DOHH2 (cell line): ENCODE data around the gene EPB41L4B.

Experiments used
- EZH2phosphoT487 ChIP-seq: fragments of 200-600 bp; sonication (generic); IDR thresholded peaks from 2 replicates; pipeline ENCODE4 v1.6.1; 2017; ENCODE audit warnings: borderline replicate concordance, mild to moderate bottlenecking, antibody characterized with exemption, low read length, moderate library complexity, mixed read lengths
- TF ChIP-seq, protein P1 (sequence below): fragments of 200-600 bp; sonication (generic); IDR thresholded peaks from one replicate; pipeline ENCODE4 v1.5.1; 2014; ENCODE audit warnings: antibody characterized with exemption, mild to moderate bottlenecking, low read depth, low read length; ENCODE audit not compliant: poor library complexity, severe bottlenecking

DNA sequence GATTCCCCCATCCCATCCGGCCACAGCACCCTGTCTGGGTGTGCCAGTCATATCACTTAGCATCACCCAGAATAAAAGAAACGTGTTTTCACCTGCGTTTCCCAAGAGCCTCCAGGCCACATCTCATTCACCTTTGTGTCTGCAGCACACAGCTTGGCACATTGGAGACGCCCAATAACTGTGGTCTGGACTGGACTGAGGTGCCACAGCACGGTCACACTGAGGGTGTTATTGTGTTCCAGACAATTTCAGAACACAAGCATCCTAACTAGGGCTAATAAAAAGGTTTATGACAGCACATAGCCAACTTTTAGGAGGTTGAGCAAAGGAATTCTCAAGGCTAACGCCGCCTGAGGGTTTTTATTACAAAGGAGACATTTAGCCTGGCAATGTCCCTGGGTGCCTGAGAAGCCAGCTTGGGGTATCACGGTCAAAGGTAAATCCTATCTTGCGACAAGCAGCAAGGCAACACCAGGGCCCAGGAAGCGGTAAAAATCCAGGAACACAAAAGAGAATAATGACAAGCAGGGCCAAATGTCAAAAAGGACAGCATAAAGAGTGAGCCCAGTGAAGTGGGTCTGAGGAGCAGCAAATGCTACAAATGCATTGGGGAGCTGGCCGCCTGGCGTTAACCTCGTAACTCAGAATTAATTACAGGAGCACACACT, 3.4 kb downstream of the EPB41L4B start:
- TF ChIP-seq, protein P1, sequence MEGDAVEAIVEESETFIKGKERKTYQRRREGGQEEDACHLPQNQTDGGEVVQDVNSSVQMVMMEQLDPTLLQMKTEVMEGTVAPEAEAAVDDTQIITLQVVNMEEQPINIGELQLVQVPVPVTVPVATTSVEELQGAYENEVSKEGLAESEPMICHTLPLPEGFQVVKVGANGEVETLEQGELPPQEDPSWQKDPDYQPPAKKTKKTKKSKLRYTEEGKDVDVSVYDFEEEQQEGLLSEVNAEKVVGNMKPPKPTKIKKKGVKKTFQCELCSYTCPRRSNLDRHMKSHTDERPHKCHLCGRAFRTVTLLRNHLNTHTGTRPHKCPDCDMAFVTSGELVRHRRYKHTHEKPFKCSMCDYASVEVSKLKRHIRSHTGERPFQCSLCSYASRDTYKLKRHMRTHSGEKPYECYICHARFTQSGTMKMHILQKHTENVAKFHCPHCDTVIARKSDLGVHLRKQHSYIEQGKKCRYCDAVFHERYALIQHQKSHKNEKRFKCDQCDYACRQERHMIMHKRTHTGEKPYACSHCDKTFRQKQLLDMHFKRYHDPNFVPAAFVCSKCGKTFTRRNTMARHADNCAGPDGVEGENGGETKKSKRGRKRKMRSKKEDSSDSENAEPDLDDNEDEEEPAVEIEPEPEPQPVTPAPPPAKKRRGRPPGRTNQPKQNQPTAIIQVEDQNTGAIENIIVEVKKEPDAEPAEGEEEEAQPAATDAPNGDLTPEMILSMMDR, result no peak
- no peak for TF ChIP-seq EZH2phosphoT487
